ENCODE measurements around the gene UBE2E3.
"Not testable (repeated sequence)": the region's sequence is repeated elsewhere in the genome, so short reads cannot be mapped to it uniquely, and the experiment has no call there.

Gene UBE2E3

GRCh38 chr2:181083140-181083539, 102.7 kb downstream of the UBE2E3 start:
- Histone ChIP-seq H3K9me3 (ENCODE audit: low read length) (no peaks in the 10 kb centered on the region), H3K27ac (ENCODE audit: low read depth, low read length) (no peak overlapping the region), H3K27me3 (ENCODE audit: control insufficient read depth in 1 of 2, insufficient read depth in 2 of 2, low read length in 2 of 2) (no peaks in the 10 kb centered on the region), H3K4me3 (ENCODE audit: low read depth in 1 of 2, low read length in 2 of 2) (no peak overlapping the region), H3K9ac (ENCODE audit: low read length) (no peak overlapping the region), H3K4me1 (ENCODE audit: insufficient read depth, low read length) (no peaks in the 10 kb centered on the region), H3K36me3 (ENCODE audit: insufficient read depth, low read length) (no peaks in the 10 kb centered on the region)

- H3K4me3 ChIP-seq (ENCODE audit: low read depth in 1 of 2, low read length in 2 of 2): no peak overlapping the region
- no peak overlapping the region for H3K9ac ChIP-seq (ENCODE audit: low read length)
- no peaks in the 10 kb centered on the region for H3K27me3 ChIP-seq (ENCODE audit: control insufficient read depth in 1 of 2, insufficient read depth in 2 of 2, low read length in 2 of 2)
- H3K4me1 ChIP-seq (ENCODE audit: insufficient read depth, low read length): no peaks in the 10 kb centered on the region
- H3K36me3 ChIP-seq (ENCODE audit: insufficient read depth, low read length): no peaks in the 10 kb centered on the region
- no peaks in the 10 kb centered on the region for H3K9me3 ChIP-seq (ENCODE audit: low read length)
- H3K27ac ChIP-seq (ENCODE audit: low read depth, low read length): no peak overlapping the region
These were observed 105.3 kb downstream of the UBE2E3 start for GRCh38 chr2:181085734-181086133.

GRCh38 chr2:181091920-181092319, 111.5 kb downstream of the UBE2E3 start:
- H3K4me1 ChIP-seq (ENCODE audit: insufficient read depth, low read length); H3K27me3 ChIP-seq (ENCODE audit: control insufficient read depth in 1 of 2, insufficient read depth in 2 of 2, low read length in 2 of 2): not testable (repeated sequence)

GRCh38 chr2:181095486-181095885, 115.1 kb downstream of the UBE2E3 start:
- Histone ChIP-seq H3K9me3 (ENCODE audit: low read length) (peaks cover 4% of the 10 kb centered on the region), H3K27ac (ENCODE audit: low read depth, low read length) (no peak overlapping the region), H3K36me3 (ENCODE audit: insufficient read depth, low read length) (no peaks in the 10 kb centered on the region), H3K9ac (ENCODE audit: low read length) (no peak overlapping the region), H3K4me1 (ENCODE audit: insufficient read depth, low read length) (no peaks in the 10 kb centered on the region), H3K4me3 (ENCODE audit: low read depth in 1 of 2, low read length in 2 of 2) (no peak overlapping the region), H3K27me3 (ENCODE audit: control insufficient read depth in 1 of 2, insufficient read depth in 2 of 2, low read length in 2 of 2) (no peaks in the 10 kb centered on the region)

More at GRCh38 chr2:181091920-181092319, 111.5 kb downstream of the UBE2E3 start:
- H3K9ac ChIP-seq (ENCODE audit: low read length); H3K36me3 ChIP-seq (ENCODE audit: insufficient read depth, low read length); H3K4me3 ChIP-seq (ENCODE audit: low read depth in 1 of 2, low read length in 2 of 2); H3K9me3 ChIP-seq (ENCODE audit: low read length); H3K27ac ChIP-seq (ENCODE audit: low read depth, low read length): not testable (repeated sequence)

GRCh38 chr2:181103659-181104058, 123.3 kb downstream of the UBE2E3 start:
- no peaks in the 10 kb centered on the region for H3K27me3 ChIP-seq (ENCODE audit: control insufficient read depth in 1 of 2, insufficient read depth in 2 of 2, low read length in 2 of 2)
- H3K27ac ChIP-seq (ENCODE audit: low read depth, low read length): no peak overlapping the region
- H3K4me1 ChIP-seq (ENCODE audit: insufficient read depth, low read length): no peaks in the 10 kb centered on the region
- no peaks in the 10 kb centered on the region for H3K36me3 ChIP-seq (ENCODE audit: insufficient read depth, low read length)
- H3K9ac ChIP-seq (ENCODE audit: low read length): no peak overlapping the region
- H3K9me3 ChIP-seq (ENCODE audit: low read length): no peaks in the 10 kb centered on the region
- no peak overlapping the region for H3K4me3 ChIP-seq (ENCODE audit: low read depth in 1 of 2, low read length in 2 of 2)

- Histone ChIP-seq H3K9me3 (ENCODE audit: low read length) (no peaks in the 10 kb centered on the region), H3K9ac (ENCODE audit: low read length) (no peak overlapping the region), H3K27me3 (ENCODE audit: control insufficient read depth in 1 of 2, insufficient read depth in 2 of 2, low read length in 2 of 2) (no peaks in the 10 kb centered on the region), H3K4me3 (ENCODE audit: low read depth in 1 of 2, low read length in 2 of 2) (no peak overlapping the region), H3K27ac (ENCODE audit: low read depth, low read length) (no peak overlapping the region), H3K36me3 (ENCODE audit: insufficient read depth, low read length) (no peaks in the 10 kb centered on the region), H3K4me1 (ENCODE audit: insufficient read depth, low read length) (no peaks in the 10 kb centered on the region)
These were observed 124.2 kb downstream of the UBE2E3 start for GRCh38 chr2:181104512-181105115.

- Histone ChIP-seq H3K4me3 (ENCODE audit: low read depth in 1 of 2, low read length in 2 of 2) (no peak overlapping the region), H3K27me3 (ENCODE audit: control insufficient read depth in 1 of 2, insufficient read depth in 2 of 2, low read length in 2 of 2) (no peaks in the 10 kb centered on the region), H3K36me3 (ENCODE audit: insufficient read depth, low read length) (no peaks in the 10 kb centered on the region), H3K4me1 (ENCODE audit: insufficient read depth, low read length) (no peaks in the 10 kb centered on the region), H3K9ac (ENCODE audit: low read length) (no peak overlapping the region), H3K27ac (ENCODE audit: low read depth, low read length) (no peak overlapping the region), H3K9me3 (ENCODE audit: low read length) (no peaks in the 10 kb centered on the region)
These were observed 125.2 kb downstream of the UBE2E3 start for GRCh38 chr2:181105562-181105961.

- Histone ChIP-seq H3K9me3 (ENCODE audit: low read length) (no peaks in the 10 kb centered on the region), H3K9ac (ENCODE audit: low read length) (no peak overlapping the region), H3K4me1 (ENCODE audit: insufficient read depth, low read length) (no peaks in the 10 kb centered on the region), H3K27ac (ENCODE audit: low read depth, low read length) (no peak overlapping the region), H3K4me3 (ENCODE audit: low read depth in 1 of 2, low read length in 2 of 2) (no peak overlapping the region), H3K27me3 (ENCODE audit: control insufficient read depth in 1 of 2, insufficient read depth in 2 of 2, low read length in 2 of 2) (no peaks in the 10 kb centered on the region), H3K36me3 (ENCODE audit: insufficient read depth, low read length) (no peaks in the 10 kb centered on the region)
These were observed 125.8 kb downstream of the UBE2E3 start for GRCh38 chr2:181106229-181106628.

GRCh38 chr2:181106789-181107627, 126.6 kb downstream of the UBE2E3 start:
- Histone ChIP-seq H3K27me3 (ENCODE audit: control insufficient read depth in 1 of 2, insufficient read depth in 2 of 2, low read length in 2 of 2) (no peaks in the 10 kb centered on the region), H3K36me3 (ENCODE audit: insufficient read depth, low read length) (no peaks in the 10 kb centered on the region)

GRCh38 chr2:181107628-181107945, 127.2 kb downstream of the UBE2E3 start:
- Histone ChIP-seq H3K4me1 (ENCODE audit: insufficient read depth, low read length) (no peaks in the 10 kb centered on the region), H3K4me3 (ENCODE audit: low read depth in 1 of 2, low read length in 2 of 2) (no peak overlapping the region), H3K27ac (ENCODE audit: low read depth, low read length) (no peak overlapping the region), H3K36me3 (ENCODE audit: insufficient read depth, low read length) (no peaks in the 10 kb centered on the region), H3K9me3 (ENCODE audit: low read length) (no peaks in the 10 kb centered on the region), H3K27me3 (ENCODE audit: control insufficient read depth in 1 of 2, insufficient read depth in 2 of 2, low read length in 2 of 2) (no peaks in the 10 kb centered on the region), H3K9ac (ENCODE audit: low read length) (no peak overlapping the region)

More at GRCh38 chr2:181106789-181107627, 126.6 kb downstream of the UBE2E3 start:
- no peak overlapping the region for H3K4me3 ChIP-seq (ENCODE audit: low read depth in 1 of 2, low read length in 2 of 2)
- no peak overlapping the region for H3K27ac ChIP-seq (ENCODE audit: low read depth, low read length)
- no peak overlapping the region for H3K9ac ChIP-seq (ENCODE audit: low read length)
- no peaks in the 10 kb centered on the region for H3K9me3 ChIP-seq (ENCODE audit: low read length)
- no peaks in the 10 kb centered on the region for H3K4me1 ChIP-seq (ENCODE audit: insufficient read depth, low read length)

- H3K36me3 ChIP-seq (ENCODE audit: insufficient read depth, low read length): no peaks in the 10 kb centered on the region
- no peak overlapping the region for H3K4me3 ChIP-seq (ENCODE audit: low read depth in 1 of 2, low read length in 2 of 2)
- no peaks in the 10 kb centered on the region for H3K4me1 ChIP-seq (ENCODE audit: insufficient read depth, low read length)
- no peaks in the 10 kb centered on the region for H3K9me3 ChIP-seq (ENCODE audit: low read length)
- no peak overlapping the region for H3K9ac ChIP-seq (ENCODE audit: low read length)
- no peaks in the 10 kb centered on the region for H3K27me3 ChIP-seq (ENCODE audit: control insufficient read depth in 1 of 2, insufficient read depth in 2 of 2, low read length in 2 of 2)
- no peak overlapping the region for H3K27ac ChIP-seq (ENCODE audit: low read depth, low read length)
These were observed 130.7 kb downstream of the UBE2E3 start for GRCh38 chr2:181111059-181111458.

- H3K4me3 ChIP-seq (ENCODE audit: low read depth in 1 of 2, low read length in 2 of 2): no peak overlapping the region
- H3K9me3 ChIP-seq (ENCODE audit: low read length): no peaks in the 10 kb centered on the region
- H3K27ac ChIP-seq (ENCODE audit: low read depth, low read length): no peak overlapping the region
- H3K4me1 ChIP-seq (ENCODE audit: insufficient read depth, low read length): no peaks in the 10 kb centered on the region
- no peak overlapping the region for H3K9ac ChIP-seq (ENCODE audit: low read length)
- no peaks in the 10 kb centered on the region for H3K27me3 ChIP-seq (ENCODE audit: control insufficient read depth in 1 of 2, insufficient read depth in 2 of 2, low read length in 2 of 2)
- no peaks in the 10 kb centered on the region for H3K36me3 ChIP-seq (ENCODE audit: insufficient read depth, low read length)
These were observed 132.5 kb downstream of the UBE2E3 start for GRCh38 chr2:181112916-181113315.
